GM18502 (cell line): ENCODE measurements around the gene SDC1.

Experiments
- ATAC-seq: cut with Tn5 transposase; IDR thresholded peaks from one replicate; pipeline ENCODE4 v1.9.1; 2021; ENCODE audit warnings: mild to moderate bottlenecking; ENCODE audit not compliant: unreplicated experiment, poor library complexity

Gene SDC1

DNA sequence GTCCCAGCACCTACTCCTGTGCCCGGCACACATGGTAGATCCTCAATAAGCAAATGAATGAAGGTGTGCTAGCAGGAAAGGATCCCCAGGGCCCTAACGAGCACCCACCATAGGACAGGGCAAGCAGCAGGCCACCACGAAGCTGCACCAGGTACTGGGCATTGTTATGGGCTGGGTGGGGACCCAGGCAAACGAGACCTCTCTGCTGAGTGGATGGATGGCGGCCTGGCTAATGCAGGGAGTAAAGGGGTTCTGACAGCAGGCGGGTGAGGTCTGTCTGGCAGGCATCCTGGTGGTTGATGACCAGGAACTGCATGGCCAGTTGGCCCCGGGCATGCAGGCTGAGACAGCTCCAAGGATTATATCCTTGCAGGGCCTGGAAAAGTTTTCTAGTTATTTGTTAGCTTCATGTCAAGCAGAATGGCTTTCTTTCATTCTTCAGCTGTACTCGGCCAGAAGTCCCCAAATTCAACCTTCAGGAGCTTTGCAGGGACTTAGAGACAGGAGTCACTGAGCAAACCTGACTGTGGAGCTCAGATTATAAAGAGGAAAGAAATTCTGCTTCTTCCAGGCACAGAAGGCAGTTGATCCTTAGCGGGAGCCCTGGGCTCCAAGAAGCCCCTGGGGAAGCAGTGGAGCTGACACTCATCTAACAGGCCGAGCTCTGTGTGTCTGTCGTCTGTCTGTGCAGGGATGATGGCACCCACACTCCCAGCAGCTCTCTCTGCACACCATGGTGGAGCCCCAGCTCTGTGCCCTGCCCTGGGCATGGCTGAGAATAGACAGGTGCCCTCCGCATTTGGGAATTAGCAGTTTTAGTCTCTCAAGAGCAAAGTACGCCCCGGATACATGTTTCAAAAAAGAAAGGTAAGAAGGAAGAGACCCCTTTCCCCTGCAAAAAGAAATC, 51.2 kb downstream of the SDC1 start:
- ATAC-seq, result no peak

DNA sequence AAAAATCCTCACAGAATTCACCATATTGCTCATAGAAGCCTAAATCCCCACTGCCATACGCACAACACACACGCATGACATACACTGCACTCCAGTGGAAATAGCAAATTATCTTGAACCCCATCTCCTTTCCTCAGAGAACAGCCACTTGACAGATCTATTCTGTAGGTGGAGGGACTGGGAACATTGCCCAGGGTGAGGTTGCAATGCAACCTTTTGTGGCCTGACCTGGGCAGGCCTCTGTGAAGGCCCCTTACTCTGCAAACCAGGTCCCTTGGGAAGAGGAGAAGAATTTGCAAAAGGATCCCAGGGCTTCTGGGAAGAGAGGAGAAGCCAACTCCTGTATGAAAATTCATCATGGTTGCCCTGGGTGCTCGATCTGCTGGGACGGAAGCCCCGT, 51.9 kb downstream of the SDC1 start:
- ATAC-seq, result no peak

DNA sequence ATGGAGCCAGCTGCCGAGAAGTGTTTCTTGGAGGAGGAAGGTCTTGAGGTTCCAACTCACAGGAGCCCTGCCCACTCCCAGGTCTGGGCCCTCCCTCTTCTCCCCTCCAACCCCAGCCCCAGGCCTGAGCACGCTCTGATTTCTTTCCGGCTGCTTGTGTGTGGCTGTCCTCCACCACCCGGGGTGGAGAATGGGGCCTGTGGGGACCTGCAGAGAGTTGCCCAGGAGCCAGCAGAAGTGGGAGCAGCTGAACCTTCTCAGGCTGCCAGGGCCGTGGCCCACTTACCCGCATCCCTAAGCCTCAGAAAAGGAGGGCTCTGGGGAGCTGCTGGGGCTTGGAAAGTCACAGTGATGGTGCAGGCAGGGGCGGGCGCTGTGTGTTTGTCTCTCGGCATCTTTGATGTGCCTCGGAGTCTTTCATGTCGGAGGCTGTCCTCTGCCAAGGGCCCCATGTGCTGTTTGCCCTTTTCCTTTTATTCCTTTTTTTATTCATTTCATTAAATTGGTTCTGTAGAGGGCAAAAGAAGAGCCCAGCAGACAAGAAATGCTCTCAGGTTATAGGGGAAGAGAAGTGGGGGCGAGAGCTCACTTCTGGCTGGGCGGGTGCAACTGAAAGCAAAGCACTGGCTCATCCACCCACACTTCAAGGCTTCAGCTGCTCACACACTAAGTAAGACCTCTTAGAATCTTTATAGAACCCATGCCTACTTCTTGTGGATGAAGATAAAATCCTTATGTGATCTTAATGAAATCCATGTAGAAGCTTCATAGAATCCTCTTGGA, 52.5 kb downstream of the SDC1 start:
- ATAC-seq, result no peak

DNA sequence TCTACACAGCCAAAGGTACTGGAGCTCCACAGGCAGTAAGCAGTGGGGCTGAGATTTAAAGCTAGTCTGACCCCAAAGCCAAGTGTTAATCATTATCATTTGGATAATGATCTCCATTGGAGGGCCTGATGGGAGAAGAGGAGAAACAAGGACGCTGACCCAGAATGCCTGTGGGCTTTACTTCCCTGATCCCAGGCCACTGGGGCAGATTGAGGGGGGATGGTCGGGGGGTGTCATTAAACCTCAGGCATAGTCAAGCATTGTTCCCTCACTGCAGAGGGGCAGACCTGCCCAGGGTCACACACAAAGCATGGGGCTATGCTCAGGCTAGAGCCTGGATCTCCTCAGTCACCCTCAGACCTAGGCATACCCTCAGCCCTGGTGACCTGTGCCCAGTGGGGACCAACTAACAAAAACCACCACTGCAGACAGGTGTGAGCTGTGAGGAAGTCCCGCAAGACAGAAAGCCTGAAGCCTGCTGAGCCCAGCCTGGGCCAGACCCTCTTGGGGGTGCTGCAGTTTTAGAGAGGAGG, 53.4 kb downstream of the SDC1 start:
- no peak for ATAC-seq

DNA sequence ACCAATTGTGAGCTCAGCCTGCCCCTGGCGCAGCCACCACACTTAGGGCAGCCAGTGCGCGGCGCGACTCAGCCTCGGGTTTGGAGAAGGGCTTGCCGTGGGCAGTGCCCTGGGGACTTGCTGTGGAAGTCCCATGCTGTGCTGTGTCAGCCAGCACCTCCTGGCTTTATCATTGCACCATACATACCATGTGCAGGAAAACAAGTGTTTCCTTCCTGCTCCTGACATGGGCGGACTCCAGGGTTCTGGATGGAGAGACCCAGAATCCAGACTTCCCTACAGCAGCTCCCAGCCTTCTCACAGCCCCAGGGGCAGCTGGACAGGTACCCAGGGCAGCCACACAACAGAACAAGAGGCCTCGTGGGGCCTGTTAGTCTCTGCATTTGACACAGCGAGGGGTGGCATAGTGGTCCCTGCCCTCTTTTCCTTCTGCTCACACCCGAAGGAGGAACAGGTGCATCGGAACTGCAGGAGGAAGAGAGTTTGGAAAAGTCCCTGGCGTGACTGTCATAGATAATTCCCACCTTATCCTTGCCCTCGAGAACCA, 54.2 kb downstream of the SDC1 start:
- ATAC-seq, result no peak

DNA sequence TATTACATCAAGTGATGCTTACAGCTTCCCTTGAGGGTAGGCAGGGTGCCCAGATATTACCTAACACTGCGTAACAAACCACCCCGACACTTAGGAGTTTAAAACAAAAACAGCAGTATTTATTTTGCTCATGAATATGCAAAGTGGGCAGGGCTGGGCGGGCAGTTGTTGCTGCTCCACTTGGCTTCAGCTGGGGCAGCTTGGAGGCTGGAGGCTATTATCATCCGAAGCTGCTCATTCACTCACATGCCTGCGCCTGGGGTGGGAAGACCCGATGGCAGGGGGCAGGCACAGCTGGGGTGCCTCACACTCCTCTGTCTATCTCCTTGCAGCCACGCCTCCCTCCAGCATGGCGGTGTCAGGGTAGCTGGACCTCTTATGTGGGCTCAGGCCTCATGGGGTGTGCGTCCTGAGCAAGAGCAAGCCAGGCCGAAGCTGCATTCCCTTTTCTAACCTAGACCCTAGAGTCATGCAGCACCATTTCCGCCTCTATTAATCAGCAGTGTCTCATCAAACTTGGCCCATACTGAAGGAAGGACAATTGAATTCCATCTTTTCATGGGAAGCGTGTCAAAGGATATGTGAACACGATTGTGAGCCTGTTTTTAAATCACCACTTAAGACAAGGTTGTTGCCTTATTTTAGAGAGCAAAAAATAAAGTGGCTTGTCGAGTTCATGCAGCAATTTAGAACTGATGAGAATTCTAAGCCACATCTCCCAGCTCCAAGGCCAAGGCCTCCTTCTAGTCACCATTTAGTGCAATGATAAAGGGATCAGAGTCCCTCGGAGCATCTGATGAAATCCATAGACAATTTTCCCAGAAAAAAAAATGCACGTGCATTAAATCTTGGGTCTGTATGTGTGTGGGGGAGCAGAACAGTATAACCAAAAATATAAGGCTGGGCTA, 54.9 kb downstream of the SDC1 start:
- ATAC-seq, result no peak

DNA sequence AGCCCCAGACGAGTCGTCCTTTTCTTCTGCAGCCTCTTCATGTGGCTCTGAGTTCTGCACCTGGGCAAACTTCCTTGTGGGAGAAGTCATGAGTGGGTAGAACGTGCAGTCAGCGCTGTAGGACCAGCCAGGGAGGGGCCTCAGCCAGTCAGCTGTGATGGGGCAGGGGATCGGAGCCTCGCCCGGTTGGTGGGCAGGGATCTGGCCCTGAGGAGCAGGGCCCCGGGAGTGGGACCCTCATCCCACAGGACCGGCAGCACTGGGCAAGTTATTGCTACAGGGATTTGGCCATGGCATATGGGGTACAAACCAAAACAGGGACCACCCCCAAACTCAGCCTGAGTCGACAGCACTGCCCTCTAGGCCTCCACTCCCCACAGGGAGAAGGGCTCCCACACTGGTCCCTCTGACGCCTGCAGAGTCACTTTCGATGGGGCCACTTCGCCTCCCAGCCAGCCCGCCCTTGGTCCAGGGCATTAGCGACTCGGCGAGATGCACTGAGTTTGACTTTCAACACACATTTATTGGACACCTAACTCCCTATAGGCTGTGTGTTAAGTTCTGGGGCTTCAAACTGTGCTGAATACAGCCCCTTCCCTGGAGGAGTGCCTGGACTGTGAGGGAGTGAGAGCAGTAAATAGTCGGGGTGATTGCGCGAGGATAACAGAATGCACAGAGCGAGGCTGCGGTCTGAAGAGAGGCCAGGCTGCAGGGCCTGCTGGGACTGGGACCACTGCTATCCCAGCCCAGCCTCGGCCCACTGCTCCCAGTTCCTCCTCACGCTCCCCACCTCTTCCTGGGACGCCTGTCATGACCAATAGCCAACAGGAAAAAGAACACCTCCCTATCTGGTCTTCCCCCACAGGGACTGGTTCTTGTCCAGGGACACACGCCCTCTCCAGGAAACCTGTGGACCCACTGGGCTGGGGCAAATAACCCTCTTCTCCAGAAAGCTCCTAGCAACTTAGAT, 55.9 kb downstream of the SDC1 start:
- ATAC-seq, result no peak

DNA sequence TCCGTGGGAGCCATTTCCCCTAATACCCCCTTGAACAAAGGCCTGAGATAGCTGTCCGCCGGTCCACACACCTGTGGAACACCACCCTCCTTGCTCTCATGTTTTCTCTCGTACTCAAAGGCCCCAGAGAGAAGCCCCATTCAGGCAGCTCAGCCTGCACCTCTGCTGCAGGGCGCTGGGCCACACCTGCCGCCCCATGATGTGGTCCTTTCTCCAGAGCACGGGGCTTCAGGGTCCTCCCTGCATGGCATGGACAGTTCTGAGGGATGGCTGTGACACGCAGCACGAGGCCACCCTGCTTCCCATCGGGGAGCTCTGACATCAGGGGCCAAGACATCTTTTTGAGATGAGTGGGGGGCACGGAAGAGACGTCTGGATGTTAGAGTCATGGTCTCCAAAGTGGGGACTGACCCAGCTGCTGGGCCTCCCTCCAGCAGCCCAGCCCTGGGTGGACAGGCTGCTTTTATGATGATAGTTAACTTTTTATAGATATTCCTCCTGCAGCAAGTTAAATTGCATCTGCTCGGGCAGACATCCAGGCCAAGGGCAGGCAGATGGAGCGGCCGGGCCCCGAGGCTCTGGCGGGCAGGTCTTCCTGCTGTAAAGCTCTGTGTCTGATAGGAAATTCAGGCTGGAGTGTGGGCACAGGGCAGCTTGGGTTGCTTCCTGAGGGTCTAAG, 56.7 kb downstream of the SDC1 start:
- ATAC-seq, result no peak

DNA sequence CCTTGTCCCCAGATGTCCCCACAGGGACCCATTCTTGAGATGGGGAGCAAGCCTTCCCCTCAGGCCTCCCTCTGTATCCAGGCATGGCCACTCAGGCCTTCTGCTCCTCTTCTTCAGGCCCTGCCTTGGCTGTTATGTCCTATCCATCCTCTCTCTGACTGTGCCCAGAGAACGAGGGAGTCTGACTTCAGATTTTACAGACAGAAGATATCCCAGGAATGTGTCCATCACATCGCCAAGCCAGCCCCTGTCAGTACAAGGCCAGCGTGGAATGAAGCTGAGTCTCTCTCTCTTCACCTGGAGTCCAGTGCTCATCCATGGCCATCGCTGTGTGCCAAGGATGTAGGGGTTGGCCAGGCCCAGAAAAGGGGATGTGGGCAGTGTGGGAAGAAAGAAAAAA, 57.6 kb downstream of the SDC1 start:
- ATAC-seq, result no peak

DNA sequence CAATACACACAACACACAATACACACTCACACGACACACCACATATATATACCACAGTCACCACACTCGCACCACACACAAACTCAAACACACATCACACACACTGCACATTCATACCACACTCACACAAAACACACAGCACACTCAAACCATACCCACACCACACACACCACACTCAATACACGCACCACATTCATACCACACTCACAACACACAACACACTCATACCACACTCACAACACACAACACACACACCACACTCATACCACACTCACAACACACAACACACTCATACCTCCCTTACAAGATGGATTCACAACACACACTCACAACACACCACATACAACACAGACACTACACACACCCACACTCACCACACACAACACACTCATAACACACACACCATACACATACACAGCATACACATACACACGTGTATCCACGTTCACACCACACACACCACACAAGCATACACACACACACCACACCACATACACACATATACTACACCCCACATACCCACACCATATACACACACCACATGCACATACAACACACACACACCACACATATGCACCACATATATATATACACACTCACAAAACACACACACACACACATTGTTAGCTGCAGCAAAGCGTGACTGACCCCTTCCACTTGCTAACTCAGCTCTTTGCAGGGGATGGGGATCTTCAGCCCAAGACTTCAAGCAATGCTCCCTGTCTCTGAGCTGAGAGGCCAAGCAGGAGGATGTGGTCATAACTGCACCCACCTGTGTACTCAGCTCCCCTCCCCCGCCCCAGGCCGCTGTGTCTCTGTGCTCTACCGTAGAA, 59.0 kb downstream of the SDC1 start:
- no peak for ATAC-seq

DNA sequence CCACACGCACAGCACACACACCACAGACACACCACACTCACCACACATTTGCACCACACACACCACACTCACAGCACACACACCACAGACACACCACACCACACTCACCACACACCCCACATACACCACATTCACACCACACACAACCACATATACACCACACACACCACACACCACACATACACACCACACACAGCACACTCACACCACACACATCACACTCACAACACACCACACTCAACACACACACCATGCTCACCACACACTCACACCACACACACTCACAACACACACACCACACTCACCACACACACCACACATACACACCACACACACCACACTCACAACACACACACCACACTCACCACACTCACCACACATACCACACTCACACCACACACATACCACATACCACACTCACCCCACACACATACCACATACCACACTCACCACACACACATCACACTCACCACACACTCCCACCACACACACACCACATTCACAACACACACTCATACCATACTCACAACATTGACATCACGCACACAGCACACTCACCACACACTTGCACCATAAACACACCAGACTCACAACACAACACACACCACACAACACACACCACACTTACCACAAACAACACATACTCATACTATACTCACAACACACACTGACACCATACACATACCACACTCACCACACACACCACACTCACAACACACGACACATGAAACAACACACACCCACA, 60.0 kb downstream of the SDC1 start:
- ATAC-seq, result no peak

DNA sequence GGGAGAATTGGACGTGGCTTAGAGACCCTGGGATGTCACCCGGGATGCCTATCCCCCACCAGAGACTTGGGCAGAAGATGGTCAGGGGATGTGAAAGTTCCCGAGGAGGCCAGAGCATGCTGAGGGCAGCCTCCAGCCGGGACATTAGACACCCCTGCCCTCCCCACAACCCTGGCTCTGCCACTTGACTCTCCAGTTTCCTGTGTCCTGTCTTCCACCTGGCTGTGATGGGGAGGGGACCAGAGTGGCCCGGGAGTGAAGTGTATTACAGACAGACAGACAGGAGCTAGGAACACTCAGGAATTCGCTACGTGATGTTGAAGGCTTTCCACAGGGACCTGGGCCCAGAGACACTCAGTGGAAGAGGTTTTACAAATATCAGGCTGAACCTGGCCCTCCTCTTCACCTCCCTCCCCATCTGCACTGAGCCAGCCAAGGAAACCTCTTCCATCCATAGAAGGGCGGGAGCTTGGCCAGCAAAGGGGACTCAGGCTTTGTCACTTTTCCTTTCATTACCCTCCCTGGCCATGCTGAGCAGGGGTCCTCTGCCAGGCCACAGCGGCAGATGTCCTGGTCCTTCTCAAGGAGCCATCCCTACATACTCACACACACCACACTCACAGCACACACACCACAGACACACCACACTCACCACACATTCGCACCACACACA, 60.7 kb downstream of the SDC1 start:
- ATAC-seq, result no peak

DNA sequence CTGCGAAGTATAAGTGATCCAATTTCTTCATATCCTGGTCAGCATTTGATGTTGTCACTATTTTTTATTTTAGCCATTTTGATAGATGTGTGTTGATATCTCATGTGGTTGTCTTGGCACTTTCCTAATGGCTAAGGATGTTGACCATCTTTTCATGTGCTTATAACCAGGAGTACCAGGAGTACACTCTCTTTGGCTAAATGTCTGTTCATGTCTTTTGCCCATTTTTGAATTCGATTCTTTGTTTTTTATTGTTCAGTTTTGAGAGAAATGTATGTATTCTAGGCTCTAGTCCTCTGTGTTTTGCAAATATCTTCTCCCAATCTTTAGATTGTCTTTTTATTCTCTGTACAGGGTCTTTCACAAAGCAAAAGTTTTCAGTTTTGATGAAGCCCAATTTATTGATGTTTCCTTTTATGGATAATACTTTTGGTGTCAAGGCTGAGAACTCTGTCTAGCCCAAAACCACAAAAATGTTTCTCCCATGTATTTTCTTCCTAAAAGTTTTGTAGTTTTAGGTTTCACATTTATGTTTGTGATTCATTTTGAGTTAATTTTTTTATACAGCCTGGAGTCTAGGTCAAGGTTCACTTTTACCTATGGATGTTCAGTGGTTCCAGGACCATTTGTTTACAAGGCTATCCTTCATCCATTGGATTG, 65.4 kb downstream of the SDC1 start:
- no peak for ATAC-seq

DNA sequence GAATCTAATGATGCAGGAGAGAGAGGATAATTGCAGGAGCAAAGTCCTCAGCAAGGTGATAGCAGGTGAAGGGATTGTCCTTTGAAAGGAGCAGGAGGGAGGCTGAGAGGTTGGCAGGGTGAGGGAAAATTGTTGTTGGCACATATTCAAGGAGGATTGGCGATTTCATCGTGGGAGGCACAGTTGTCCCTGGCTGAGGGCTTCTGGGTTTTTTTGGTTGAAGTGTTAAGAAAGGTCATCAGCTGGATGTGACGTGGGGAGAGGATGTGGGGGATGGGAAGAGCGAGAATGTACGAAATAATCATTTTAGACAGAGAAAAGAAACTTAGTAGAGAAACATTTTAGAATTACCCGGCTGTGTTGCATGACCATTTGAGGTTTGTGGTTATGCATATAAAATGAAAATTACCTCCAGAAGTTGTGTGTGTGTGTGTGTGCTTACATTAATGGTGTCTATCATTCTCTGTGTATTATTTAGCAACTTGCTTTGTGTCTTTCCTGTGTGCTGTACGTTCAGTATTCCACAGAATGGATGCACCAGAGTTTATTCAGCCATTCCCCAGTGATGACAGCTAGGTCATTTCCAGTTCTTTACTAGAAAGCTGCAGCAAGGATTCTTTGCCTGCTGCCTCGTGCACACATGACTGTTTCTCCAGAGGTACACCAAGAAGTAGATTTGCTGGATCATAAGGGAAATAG, 67.6 kb downstream of the SDC1 start:
- peak; percentile 38 for ATAC-seq

DNA sequence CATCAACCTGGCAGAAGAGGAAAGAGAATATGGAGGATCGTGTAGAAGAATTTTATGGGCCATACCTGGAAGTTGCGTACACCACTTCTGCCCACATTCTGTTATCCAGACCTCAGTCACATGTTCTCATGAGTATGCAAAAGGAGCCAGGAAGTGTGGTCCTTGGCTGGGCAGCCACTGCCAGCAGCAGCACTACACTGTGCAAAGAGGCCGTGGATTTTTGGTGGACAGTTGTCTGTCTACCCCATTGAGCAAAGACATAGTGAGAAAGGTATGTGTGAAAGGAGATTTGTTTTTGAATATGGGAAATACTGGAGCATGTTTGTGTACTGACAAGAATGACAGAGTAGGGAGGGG, 68.1 kb downstream of the SDC1 start:
- peak; percentile 16 for ATAC-seq
